Measurements from ENCODE around the gene NAA80.
"Not testable (repeated sequence)": the region's sequence is repeated elsewhere in the genome, so short reads cannot be mapped to it uniquely, and the experiment has no call there.

NAA80 gene

GRCh38 chr3:50314342-50314741 is 15.1 kb upstream of the NAA80 start:
- DNase-seq (ENCODE audit: low spot score), result no peak

- not testable (repeated sequence) for DNase-seq (ENCODE audit: low spot score)
These were observed 12.8 kb upstream of the NAA80 start for GRCh38 chr3:50312041-50312440.

DNA sequence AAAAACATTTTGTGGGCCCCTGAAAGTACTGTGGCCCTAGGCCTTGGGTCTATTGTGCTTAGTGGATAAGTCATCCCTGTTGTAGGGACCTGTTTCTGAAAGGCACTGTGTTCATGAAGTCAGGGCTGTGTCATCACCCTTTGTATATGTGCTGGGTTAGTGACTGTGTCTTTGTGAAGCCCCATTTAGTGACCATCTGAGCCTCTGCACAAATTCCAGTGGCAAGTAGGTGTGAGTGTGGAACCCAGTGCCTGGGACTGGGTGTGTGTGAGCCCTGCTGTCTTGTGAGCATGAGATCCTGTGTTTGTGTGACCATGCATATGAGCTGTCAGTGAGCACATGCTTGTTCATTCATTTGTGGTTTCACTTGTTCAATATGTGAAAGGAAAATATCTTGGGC is 5.4 kb upstream of the NAA80 start:
- DNase-seq (ENCODE audit: low spot score), result no peak

GRCh38 chr3:50303013-50303815 is 4.0 kb upstream of the NAA80 start, which contains the start of gene HYAL1:
TSS of gene HYAL1 (minus strand) at chr3:50303574. CDS start at chr3:50302956, 618 bp downstream.
- DNase-seq (ENCODE audit: low spot score), result no peak

DNA sequence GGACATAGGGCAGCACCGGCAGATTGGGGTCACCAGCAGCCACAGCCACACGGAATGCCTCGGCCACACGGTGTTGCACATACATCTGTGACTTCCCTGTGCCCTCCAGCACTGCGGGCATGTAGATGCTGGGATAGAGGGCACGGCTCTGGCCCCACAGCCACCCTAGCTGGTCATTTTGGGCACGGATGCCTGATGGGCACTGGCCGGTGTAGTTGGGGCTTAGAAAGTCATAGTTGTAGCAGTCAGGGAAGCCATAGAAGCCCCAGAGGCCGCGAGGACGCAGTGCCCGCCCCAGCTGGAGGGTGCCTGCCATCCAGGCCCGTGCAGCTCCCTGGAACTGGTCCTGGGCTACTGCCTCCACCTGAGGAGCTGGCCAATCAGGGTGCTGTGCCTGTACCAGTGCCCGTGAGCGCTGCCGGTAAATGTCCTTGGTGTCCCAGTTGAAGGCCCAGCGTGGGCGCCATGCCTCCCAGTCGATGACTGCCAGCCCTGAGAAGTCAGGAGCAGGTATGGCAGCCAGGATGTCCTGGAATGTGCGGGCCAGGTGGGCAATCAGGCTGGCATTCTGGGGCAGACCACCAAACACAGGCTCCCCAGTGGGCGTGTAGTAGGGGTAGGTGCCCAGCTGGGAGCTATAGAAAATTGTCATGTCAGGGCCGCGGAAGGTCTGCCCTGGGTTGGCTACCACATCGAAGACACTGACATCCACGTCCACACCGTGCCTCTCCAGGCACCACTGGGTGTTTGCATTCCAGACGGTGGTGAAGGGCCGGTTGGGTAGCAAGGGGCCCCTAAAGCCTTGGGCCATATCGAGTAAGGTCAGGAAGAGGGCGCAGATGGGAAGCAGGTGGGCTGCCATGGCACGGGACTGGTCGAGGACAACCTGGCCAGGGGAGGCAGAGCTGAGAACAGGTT is 3.1 kb upstream of the NAA80 start:
- DNase-seq (ENCODE audit: low spot score), result no peak

GRCh38 chr3:50300681-50301254 is 1.6 kb upstream of the NAA80 start:
- no peak for DNase-seq (ENCODE audit: low spot score)

- DNase-seq (ENCODE audit: low spot score), result no peak
These were observed 900 bp upstream of the NAA80 start for GRCh38 chr3:50299929-50300680.

GRCh38 chr3:50299638-50299928 is 378 bp upstream of the NAA80 start:
- no peak for DNase-seq (ENCODE audit: low spot score)

DNA sequence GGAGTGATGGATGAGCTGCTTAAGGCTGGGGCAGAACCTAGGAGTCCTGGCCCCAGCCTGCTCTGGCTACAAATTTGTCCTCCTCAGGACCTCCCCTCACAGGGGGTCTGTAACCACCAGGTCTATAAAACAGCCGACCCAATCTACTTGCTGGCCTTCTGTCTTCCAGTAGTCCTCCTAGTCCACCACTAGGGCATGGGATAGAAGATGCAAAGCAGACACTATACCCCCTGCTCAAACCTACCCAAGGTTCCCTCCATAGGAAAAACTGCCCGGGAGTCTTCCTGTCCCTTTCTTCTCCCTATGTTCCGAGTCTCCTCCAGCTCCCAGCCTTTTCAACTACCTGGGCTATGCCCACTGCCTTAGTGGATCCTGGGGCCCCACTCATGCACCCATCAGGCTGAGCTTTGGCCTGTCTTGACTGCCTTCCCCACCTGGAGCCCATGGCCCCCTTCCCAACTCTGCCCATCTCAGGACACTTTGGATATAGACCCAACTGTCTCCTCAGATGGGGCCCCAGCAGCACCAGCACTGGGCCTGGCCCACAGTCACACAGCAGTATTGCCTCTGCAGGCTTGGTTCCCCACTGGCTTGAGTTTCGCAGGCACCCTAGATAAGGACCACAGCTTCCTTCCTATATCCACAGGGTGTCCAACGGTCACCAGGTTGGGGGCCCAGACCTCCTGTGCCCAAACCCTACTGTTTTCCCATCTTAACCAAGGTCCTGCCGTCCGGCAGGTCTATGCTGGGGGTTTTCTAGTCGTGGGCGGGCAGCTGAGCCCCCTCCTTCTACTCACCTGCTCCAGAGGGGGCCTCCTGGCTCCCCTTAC is 1.1 kb downstream of the NAA80 start:
- no peak for DNase-seq (ENCODE audit: low spot score)

GRCh38 chr3:50297384-50297775 is 1.8 kb downstream of the NAA80 start:
- DNase-seq (ENCODE audit: low spot score), result no peak

GRCh38 chr3:50296721-50297383 is 2.4 kb downstream of the NAA80 start:
- no peak for DNase-seq (ENCODE audit: low spot score)

- DNase-seq (ENCODE audit: low spot score), result no peak
These were observed 3.4 kb downstream of the NAA80 start for GRCh38 chr3:50295553-50296431.

DNA sequence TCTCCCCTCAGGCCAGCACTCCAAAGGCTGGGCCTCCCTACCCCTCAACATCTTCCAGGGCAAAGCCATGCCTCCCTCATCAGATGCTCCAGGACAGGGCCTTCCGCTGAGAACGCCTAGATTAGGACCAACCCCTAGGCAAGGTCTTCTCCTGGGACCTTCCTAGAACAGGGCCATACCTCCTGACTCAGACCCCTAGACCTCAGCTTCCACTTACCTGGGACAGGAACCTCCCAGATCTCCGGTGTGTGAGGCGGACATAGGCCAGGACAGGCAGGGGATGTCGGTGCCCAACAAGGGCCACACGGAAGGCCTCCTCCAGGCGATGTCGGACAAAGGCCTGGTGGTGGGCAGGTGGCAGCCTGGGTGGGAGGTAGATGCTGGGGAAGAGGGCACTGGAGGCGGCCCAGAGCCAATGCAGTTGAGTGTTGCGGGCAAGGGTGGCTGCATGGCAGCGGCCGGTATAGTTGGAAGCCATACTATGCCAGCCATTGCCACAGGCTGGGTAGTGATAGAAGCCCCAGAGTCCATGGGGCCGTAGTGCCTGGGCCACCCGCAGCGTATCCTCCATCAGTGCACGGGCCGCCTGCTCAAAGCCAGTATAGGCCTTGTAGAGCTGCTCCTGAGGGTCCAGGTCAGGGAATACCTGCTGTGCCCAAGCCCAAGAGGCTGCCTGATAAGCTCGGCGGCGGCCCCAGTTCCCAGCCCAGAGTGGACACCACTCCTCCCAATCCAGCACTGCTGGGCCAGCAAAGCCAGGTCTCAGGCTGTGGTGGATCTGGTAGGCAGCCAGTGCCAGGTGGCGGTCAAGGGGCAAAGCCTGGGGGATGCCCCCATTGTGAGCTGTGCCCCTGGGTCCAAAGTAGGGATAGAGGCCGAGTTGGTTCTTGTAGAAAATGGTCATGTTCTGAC is 4.5 kb downstream of the NAA80 start:
- no peak for DNase-seq (ENCODE audit: low spot score)

DNA sequence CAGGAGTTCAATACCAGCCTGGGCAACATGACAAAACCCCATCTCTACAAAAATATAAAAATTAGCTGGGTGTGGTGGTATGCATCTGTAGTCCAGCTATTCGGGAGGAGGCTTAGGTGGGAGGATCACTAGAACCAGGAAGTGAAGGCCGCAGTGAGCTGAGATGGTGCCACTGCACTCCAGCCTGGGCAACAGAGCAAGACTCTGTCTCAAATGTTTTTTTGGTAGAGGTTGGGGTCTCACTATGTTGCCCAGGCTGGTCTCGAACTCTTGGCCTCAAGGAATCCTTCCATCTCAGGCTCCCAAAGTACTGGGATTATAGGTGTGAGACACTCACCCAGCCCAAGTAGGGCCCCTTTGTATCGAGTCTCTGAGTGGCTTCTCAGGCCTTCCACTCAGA is 5.1 kb downstream of the NAA80 start:
- DNase-seq (ENCODE audit: low spot score), result no peak

DNA sequence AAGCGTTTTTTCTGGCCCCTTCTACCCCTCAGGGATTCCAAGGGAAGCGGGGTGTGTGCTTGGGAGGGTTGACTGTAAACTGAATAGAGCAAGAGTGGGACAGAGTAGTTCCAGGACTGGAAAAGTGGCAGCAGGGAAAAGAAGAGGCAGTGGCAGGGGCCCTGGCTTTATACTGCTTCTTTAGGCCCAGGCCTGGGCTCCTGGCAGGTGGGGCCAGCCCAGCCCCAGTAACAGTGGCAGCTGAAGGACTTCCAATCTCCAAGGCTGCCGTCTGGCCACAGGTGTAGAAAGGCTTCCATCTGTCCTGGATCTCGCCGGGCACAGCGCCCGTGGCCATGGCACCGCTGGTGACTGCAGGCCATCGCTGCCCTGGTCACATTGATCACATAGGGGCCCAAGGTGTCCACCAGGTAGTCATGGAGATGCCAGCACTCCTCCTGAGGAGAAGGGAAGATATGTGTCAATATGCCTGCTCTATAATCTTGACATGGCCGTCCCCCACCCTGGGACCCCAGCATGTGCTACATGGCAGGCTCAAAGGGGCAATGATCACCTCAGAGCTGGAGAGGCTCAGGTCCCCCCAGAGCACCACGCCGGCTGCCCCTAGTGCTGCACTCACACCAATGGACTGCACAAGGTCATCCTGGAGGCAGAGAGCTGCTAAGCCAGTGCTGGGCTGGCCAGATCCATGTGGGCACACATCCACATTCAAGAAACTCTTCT is 6.0 kb downstream of the NAA80 start:
- no peak for DNase-seq (ENCODE audit: low spot score)

DNA sequence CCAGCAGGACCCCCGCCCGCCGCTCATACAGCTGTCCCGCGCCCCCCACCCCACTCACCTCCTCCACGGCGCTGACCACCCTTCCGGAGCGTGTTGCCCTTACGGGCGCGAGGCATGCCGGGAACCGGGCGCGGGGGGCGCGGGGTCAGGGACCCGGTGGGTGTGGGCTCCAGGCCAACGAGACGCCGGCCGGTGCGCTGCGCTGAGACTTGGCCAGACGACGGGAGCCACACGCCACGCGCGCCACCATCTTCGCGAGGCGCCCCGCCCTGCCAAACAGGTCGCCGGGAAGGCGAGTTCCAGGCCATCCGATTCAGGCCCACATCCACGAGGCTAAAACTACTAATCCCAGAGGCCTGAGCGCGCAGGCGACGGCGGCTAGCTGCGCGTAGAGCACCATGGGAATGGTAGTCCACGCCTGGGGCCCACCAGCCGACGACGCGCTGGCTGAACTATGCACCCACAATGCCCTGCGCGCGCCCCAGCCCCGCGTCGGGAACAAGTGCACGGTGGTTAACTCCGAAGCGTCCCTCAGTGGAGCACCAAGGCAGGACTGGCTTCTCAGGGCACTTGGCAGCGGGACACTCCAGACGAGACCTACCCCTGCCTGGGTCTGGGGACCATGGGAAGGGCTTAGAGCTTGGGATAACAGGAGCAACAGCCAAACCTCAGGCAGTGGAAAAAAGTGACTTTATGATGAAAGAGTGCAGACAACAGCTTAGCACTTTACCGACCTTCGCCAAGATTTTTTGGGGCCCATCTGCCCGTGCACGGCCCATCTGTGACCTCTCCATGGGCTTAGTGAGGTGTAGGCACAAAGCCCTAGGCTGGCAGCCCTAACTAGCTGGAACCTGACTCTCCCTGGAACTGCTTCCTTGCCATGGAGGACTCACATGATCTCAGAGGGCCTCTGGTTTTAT is 6.8 kb downstream of the NAA80 start, which contains the start of gene IFRD2:
Gene IFRD2, minus strand, starts transcription at position 271 of the 920 bp plus-strand sequence. Its CDS starts 155 bp downstream, at position 116.
- DNase-seq (ENCODE audit: low spot score), result peak; percentile 97
